ENCODE results near the gene OR52E6.

Gene OR52E6

DNA sequence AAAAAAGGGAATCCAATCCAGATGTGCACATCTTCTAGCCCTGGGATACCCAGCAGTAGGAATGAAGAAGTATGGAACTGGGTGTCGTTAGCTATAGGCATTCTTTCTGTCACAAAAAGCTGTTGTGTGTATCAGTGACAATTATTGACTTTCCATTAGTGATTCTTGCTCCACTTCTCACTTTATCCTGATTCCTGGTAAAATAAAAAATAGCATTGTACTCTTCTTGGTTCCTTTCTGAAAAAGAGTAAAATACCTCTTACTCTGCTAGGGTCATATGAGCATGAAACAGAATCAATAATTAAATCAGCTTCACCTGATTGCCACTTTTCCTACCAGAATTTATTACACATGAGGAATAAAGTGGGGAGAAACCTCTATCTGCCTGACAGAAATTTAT is at the start of gene OR52E6:
Gene OR52E6 (minus strand): TSS at position 101 of the 400 bp plus-strand sequence. CDS start 0 bp downstream, at position 101.
- DNase-seq: no peak

- no peak for DNase-seq
Observed at GRCh38 chr11:5891216-5891800, 49.6 kb upstream of the OR52E6 start.

DNA sequence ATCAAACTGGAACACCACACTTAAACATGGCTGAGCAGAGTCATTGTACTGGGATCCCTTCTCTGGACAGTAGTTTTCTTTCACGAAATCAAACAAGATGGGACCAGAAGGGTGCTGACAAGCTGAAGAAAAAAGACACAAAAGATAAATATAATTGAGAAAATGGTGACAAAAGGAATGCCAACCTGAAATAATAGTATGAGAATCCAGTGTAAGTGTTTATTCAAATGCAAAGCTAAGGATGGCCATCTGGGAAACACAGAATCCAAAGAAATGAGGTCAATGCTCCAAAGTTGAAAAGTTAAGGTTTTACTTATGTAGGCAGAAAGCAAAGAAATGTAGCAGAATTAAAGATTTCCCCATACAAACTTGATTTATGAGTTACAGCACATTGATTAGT is 46.0 kb upstream of the OR52E6 start:
- no peak for DNase-seq

DNA sequence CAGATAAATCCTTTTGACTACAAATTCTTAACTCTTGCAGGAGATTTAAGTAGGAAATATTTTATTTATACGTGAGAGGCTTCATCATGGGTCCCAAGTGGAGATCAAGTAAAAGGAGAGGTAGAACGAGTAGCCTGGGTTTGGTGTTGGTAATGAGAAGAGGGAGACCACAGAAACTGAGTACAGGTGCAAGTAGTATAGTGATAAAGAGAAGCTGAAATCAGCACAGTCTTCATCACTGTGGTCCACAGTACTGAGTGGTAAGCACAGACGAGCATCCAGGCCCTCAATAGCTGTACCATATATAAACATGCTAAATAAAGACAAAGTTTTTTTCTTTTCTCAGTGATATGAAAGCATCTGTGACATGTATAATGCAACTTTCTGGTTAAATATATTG is 45.5 kb upstream of the OR52E6 start:
- DNase-seq: no peak

DNA sequence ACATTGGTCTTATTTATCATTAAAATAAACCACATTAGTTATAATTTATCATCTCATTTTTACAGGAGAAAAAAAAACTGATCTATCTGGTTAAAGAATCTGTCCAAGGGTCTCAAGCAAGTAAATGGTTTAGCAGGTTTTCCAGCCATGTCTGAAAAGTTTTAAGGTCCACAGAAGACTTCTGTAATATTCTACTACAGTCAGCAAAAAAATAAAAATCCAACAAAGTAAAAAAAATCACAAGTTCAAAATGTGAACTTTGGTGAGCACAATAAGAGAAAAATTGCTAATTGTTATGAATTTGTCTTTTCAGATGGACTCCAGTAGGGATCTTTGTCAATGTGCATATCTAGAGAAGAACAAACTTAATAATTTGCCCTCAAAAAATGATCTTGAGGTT is 40.1 kb upstream of the OR52E6 start:
- no peak for DNase-seq

- no peak for DNase-seq
Observed at GRCh38 chr11:5880329-5880728, 38.6 kb upstream of the OR52E6 start, which contains the start of gene OR52E4. Gene OR52E4, plus strand, starts transcription at chr11:5880629. Its CDS starts 3,664 bp downstream, at chr11:5884293.

DNA sequence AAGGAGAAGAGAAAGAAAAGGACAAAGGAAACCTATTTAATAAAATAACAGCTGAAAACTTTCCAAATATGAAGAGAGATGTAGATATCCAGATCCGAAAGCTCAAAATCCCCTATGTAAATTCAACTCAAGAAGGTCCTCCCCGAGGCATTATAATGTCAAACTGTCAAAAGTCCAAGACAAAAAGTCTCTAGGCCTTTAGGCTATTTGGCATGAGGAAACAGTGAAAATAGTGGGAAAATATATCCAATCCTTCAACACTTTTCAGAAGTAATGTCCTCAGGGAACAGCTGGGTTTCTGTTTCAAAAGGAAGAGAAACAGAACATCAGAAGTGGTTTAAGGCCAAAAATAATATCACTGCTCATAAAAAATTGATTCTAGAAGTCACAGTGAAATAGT is 36.9 kb upstream of the OR52E6 start:
- no peak for DNase-seq

GRCh38 chr11:5865826-5866225 is 24.1 kb upstream of the OR52E6 start:
- no peak for DNase-seq

- DNase-seq: no peak
Observed at GRCh38 chr11:5857590-5857989, 15.9 kb upstream of the OR52E6 start, which contains the start of gene OR52E8. Gene OR52E8, minus strand, starts transcription at chr11:5857690. Its CDS starts 0 bp downstream, at chr11:5857690.

DNA sequence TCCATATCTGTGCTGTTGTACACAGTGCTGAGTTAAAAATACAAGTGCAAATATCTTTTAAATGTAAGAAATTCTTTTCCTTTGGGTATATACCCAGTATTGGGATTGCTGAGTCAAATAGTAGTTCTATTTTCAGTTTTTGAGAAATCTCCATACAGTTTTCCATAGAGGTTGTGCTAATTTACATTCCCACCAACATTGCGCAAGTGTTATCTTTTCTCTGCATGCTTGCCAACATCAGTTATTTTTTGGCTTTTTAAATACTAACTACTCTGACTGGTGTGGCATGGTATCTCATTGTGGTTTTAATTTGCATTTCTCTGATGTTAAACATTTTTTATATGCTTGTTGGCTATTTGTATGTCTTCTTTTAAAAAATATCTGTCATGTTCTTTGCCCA is 9.3 kb upstream of the OR52E6 start:
- no peak for DNase-seq

- DNase-seq: no peak
Observed at GRCh38 chr11:5847711-5848110, 6.0 kb upstream of the OR52E6 start.

DNA sequence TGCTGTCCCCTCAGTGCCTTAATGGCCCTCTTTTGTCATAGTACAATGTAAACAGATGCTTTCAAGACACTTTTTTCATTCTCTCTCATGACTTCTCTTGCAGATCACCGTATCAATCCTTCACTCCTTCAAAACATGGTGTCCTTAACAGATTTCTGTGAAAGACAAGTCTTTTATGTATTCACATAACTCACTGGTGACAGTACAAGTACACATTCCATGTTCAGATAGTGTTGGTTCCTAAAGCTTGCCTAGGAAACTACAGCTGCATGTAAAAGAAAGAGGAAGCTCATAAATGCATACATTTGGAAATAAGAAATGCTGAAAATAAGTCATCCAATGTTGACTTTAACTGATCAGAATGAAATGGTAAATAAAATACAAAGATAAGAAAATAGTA is 5.0 kb upstream of the OR52E6 start:
- no peak for DNase-seq

- no peak for DNase-seq
Observed at GRCh38 chr11:5837695-5838094, 4.0 kb downstream of the OR52E6 start.

DNA sequence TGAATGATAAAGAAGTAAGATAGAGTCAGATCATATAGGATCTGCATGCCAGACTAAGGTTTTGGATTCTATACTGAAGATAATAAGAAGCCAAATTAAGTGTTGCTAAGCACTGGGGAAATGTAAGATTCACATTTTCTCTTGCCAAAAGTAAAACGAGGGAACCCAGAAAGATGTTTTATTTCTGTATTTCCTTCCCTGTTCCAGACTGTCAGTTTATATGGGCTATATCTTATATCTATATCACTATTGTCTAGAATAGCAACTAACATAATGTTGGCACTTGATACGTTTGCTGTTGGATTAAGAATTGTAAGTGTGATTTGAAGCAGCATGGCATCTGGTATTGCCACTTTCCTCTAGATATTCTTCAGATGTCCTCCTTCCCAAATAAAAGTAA is 8.3 kb downstream of the OR52E6 start:
- no peak for DNase-seq

DNA sequence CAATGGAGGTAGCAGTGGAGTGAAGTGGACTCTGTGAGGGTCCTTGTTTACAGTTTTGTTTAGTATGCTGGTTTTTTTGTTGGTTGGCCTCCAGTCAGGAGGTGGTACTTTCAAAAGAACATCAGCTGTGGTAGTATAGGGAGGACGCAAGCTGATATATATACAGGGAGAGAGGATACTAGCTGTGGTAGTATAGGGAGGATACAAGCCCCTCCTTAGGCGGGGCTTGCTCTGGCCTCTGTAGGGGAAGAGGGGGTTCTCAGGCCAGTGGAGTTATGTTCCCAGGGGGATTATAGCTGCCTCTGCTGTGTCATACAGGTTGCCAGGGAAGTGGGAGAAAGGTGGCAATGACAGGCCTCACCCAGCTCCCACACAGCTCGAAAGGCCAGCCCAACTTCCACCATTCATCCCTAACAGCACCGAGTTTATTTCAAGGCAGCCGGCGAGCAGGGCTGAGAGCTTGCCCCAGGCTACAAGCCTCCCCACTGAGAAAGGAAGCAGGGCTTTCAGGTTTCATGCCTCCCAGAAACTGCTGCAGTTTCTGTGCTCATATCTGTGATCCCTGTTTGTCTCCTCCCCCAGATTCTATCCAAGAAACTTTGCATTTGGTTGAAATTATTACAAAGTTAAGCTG is 10.4 kb downstream of the OR52E6 start:
- no peak for DNase-seq

DNA sequence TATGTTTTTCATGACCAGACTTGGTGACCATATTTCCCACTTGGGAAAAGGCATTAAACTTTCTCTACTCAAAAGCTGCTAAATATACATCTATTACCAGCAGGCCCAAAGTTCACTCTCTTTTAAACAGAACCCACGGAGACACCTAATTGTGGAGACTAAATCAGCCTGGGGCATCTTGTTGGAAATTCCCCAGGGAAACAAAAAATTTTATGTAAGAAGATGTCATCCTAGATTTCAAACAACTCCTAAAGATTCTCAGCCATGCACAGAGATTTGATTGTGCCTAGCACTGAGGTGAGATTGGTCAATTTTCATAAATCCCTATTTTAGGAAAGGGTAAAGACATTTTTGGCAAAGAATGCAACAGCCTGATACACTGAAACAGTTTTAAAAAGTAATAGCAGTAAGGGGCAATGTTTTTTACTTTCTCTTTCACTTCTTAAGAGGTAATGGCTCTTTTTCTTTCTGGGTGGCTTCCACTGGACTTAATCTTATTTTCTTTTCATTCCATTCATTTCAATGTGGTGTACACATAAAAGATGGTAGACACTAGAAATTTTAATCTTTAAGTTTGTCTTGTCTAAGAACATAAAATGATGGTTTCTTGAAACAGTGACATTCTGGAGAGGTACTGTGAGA is 23.3 kb downstream of the OR52E6 start:
- DNase-seq: no peak

GRCh38 chr11:5815534-5815933 is 26.2 kb downstream of the OR52E6 start:
- no peak for DNase-seq

GRCh38 chr11:5809905-5810795 is 31.5 kb downstream of the OR52E6 start:
- no peak for DNase-seq

DNA sequence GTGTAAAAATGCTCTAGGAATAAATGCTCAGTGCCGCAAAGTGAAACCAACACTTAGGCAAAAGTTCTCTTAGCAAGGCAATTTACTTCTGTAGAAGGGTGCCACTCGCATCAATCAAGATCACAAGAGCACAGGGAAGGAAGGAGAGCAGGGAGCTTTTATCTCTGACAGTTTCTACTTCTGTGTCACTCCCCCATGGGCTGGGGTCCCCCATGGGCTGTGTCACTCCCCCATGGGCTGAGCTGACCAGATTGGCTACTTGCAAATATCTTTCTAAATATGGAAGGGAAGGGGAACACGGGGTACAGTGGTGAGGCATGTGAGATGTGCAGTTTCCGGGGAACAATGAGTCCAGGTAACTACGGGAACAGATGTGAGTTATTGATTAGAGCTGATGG is 32.6 kb downstream of the OR52E6 start:
- no peak for DNase-seq

DNA sequence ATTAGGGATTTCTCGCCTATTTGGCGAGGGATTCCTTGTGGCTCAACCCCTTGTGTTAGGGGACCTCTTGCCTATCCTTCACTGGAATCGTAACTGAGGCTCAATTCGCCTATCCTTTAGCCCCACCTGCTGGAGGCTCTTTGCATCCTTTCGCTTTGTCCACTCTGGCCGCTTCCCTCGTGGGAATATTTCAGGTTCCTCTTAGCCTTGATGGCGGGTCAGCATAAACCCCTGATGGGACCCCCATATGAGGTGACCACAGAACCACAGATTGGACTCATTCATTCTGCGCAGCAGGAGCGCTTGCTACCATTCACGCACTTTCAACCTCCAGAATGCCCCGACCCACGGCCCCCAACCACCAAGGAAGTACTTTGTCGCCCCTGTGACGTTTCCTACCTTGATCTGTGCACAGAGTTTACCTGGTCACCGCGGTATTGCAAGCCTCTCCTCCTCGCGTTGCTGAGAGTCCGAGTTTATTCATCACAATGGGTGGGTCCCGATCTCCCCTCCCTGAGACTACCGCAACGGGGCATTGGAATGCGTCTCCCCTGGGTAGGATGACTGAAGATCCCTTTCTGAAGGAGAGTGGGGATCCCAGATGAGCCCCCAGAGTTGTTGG is 33.1 kb downstream of the OR52E6 start, which contains the start of gene OR52N2:
Gene OR52N2 (plus strand): TSS at position 425 of the 622 bp plus-strand sequence. CDS start 11,412 bp downstream, outside the sequence.
- peak; percentile 4 for DNase-seq

DNA sequence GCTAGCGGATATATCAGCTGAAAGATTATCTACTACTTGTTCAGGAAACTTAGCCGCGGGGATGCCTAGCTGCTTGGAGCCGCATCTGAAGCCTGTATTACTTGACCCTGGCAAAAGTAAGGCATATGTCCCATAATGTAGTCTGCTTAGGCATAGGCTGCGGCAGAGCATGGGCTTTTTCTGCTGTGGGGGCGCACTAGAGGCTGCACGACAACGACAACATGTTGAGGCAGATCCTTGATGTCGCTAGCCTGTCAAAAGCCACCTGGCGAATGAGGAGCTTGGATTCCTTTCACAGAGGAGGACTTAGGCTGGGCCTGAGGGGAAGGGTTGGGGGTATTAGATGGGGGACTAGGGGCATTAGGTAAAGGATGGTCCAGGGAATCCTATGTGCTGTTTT is 34.1 kb downstream of the OR52E6 start:
- no peak for DNase-seq

- no peak for DNase-seq
Observed at GRCh38 chr11:5803982-5804381, 37.7 kb downstream of the OR52E6 start.

DNA sequence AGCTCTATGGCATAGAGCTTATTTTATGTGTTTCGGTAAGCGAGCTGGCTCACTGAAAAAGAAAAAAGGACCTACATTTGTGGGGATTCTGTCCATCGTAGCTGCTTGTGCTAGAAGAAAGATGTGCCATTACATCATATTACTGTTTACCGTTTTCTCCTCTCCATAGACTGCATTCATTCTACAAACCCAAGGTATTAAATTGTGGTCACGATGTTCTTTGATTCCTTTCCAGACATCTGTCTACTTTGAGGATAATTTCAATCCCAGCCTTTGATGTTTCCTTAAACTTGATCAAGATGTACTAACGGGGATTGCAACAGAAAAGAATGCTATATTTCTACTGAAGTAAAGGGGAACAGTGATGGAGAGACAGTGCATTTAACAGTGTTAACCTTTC is 45.2 kb downstream of the OR52E6 start:
- no peak for DNase-seq

Data from amniotic stem cell (primary cell).